ENCODE data around the gene ESRRB. TPM values are rescaled to one million over a fixed set of nuclear protein-coding genes. Genes with fewer than 3 reads are reported as not detected.

ESRRB gene
- total and polyA plus RNA-seq, 11 donors, result 4.1 to 16.9 (median 7.9) TPM

DNA sequence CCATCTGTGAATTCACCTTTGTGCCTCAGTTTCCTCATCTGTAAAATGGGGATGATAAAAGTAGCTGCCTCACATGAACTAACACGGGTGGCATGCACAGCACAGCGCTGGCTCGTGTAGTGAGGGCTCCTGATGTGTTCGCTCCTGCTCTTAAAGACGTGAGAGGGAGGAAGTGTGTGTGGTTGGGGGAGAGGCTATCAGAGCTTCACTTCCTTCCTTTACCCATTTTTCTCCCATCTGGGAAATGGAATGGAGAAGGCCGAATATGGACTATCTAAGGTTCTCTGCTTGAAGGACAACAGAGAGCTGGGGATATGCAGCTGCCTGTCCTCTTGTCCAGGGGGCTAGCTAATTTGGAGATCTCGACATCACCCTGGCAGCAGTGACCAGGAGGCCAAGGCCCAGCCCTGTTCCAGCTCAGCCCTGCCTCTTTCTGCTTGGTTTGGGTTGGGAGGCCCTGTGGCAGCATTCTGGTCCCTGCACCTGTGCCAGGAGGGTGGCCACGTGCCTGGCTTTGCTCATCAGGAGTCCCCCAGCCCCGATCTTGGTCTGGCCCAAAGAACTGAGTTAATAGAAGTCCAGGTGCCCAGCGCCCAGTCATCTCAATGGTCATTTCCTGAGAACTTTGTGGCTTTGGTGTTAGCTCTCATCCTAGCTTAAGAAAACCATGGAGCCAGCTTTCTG, 44.5 kb upstream of the ESRRB start:
- Histone ChIP-seq H3K4me3 (no peak overlapping the region), H3K36me3 (no peaks in the 10 kb centered on the region), H3K27me3 (peaks cover 0 to 30% (median 0%) of the 10 kb centered on the region in 9 donors), H3K4me1 (peaks cover 0 to 18% (median 1%) of the 10 kb centered on the region in 12 donors), H3K9me3 (no peaks in the 10 kb centered on the region), H3K27ac (no peak overlapping the region)
- TF ChIP-seq, protein P1, sequence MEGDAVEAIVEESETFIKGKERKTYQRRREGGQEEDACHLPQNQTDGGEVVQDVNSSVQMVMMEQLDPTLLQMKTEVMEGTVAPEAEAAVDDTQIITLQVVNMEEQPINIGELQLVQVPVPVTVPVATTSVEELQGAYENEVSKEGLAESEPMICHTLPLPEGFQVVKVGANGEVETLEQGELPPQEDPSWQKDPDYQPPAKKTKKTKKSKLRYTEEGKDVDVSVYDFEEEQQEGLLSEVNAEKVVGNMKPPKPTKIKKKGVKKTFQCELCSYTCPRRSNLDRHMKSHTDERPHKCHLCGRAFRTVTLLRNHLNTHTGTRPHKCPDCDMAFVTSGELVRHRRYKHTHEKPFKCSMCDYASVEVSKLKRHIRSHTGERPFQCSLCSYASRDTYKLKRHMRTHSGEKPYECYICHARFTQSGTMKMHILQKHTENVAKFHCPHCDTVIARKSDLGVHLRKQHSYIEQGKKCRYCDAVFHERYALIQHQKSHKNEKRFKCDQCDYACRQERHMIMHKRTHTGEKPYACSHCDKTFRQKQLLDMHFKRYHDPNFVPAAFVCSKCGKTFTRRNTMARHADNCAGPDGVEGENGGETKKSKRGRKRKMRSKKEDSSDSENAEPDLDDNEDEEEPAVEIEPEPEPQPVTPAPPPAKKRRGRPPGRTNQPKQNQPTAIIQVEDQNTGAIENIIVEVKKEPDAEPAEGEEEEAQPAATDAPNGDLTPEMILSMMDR (IDR thresholded peaks at IDR 0.05), result no peak
- no peak for TF ChIP-seq POLR2A (IDR thresholded peaks at IDR 0.05)
- intact Hi-C loops (cut with DNase I), result no loop called here
- 69 to 73% (median 71%) methylated on average over 8 to 10 of the region's 10 CpGs for WGBS, 4 donors
- ATAC-seq (no peak), DNase-seq (no peak)

GRCh38 chr14:76333664-76334063, 42.3 kb upstream of the ESRRB start:
- intact Hi-C loops (cut with DNase I), result no loop called here
- H3K4me3 ChIP-seq, result no peak overlapping the region
- H3K27me3 ChIP-seq, result peaks cover 0 to 27% (median 0%) of the 10 kb centered on the region in 9 donors
- H3K9me3 ChIP-seq, result no peaks in the 10 kb centered on the region
- no peak for DNase-seq
- ATAC-seq, result no peak
- TF ChIP-seq, protein P1 (IDR thresholded peaks at IDR 0.05), result no peak
- TF ChIP-seq POLR2A (IDR thresholded peaks at IDR 0.05), result no peak
- no peaks in the 10 kb centered on the region for H3K36me3 ChIP-seq
- peaks cover 0 to 10% (median under 1%) of the 10 kb centered on the region in 12 donors for H3K4me1 ChIP-seq
- H3K27ac ChIP-seq, result no peak overlapping the region
- 88 to 95% (median 93%) methylated on average over 6 of the region's 6 CpGs for WGBS, 4 donors

DNA sequence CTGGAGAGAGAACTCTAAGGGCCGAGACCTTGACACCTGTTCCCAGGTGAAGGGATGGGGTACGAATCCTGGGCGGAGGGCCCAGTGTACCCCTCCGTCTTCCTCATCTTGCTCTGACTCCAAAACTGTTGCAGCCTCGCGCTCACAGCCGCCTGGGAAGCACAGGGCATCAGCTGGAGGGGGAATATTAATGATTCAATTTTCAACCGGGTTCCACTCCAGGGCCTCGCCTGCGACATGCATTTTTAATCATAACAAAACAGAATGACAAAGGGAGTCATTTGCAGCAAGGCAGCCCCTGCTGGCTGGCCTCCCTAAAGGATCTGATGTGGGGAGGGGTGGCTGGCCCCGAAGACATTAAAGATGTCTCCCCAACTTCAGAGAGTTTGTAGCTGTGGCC, 41.6 kb upstream of the ESRRB start:
- ATAC-seq (no peak), DNase-seq (no peak)
- Histone ChIP-seq H3K36me3 (no peaks in the 10 kb centered on the region), H3K27me3 (peaks cover 0 to 21% (median 0%) of the 10 kb centered on the region in 9 donors), H3K27ac (no peak overlapping the region), H3K4me3 (no peak overlapping the region), H3K9me3 (no peaks in the 10 kb centered on the region), H3K4me1 (peaks cover 0 to 3% (median 0%) of the 10 kb centered on the region in 12 donors)
- no peak for TF ChIP-seq POLR2A (IDR thresholded peaks at IDR 0.05)
- TF ChIP-seq, protein P1 (IDR thresholded peaks at IDR 0.05), result no peak
- intact Hi-C loops (cut with DNase I), result no loop called here
- 81 to 91% (median 84%) methylated on average over 11 of the region's 11 CpGs for WGBS, 4 donors

GRCh38 chr14:76336876-76337275, 39.1 kb upstream of the ESRRB start:
- intact Hi-C loops (cut with DNase I), result no loop called here
- Histone ChIP-seq H3K36me3 (no peaks in the 10 kb centered on the region), H3K4me3 (no peak overlapping the region), H3K27ac (no peak overlapping the region), H3K27me3 (no peaks in the 10 kb centered on the region), H3K4me1 (no peaks in the 10 kb centered on the region), H3K9me3 (no peaks in the 10 kb centered on the region)
- no peak for DNase-seq
- ATAC-seq, result no peak
- TF ChIP-seq, protein P1 (IDR thresholded peaks at IDR 0.05), result no peak
- TF ChIP-seq POLR2A (IDR thresholded peaks at IDR 0.05), result no peak
- WGBS, 4 donors, result 76 to 94% (median 85%) methylated on average over 8 of the region's 8 CpGs

Data from heart left ventricle (tissue), 16 donors.